Kidney (tissue), 14 donors: Measurements from ENCODE around the gene MRPL4. TPM values are rescaled to one million over a fixed set of nuclear protein-coding genes. Genes with fewer than 3 reads are reported as not detected.
"Not testable (repeated sequence)": the region's sequence is repeated elsewhere in the genome, so short reads cannot be mapped to it uniquely, and the experiment has no call there.

Source experiments
- DNase-seq, 5 donors: peaks; one replicate each; pipeline ENCODE4 v3.0.0-alpha.2; 2013 to 2020
- FAIRE-seq: peaks from 2 replicates; lab custom pipeline; 2012; peaks lifted over from hg19 to GRCh38; lab: Jason Lieb, UNC
- H3K27ac ChIP-seq, 2 donors: one replicate each; pipeline ENCODE4 v1.7.0; 2013; ENCODE audit warnings: low read depth in 2 of 2, low read length in 2 of 2, inconsistent platforms in 1 of 2
- H3K27me3 ChIP-seq: one replicate; pipeline ENCODE4 v1.7.1; 2013; ENCODE audit warnings: low read length, inconsistent platforms; ENCODE audit not compliant: control insufficient read depth, insufficient read depth
- H3K36me3 ChIP-seq, 3 donors: one replicate each; pipeline versions ENCODE4 v1.7.0 to v1.7.1; 2013; ENCODE audit warnings: low read length in 3 of 3, control low read depth in 1 of 3, inconsistent platforms in 1 of 3; ENCODE audit not compliant: insufficient read depth in 3 of 3, control insufficient read depth in 2 of 3
- H3K4me1 ChIP-seq, 3 donors: one replicate each; pipeline versions ENCODE4 v1.7.0 to v1.7.1; 2013; ENCODE audit warnings: low read length in 3 of 3, inconsistent platforms in 1 of 3, low read depth in 1 of 3; ENCODE audit not compliant: control insufficient read depth in 2 of 3, insufficient read depth in 2 of 3
- H3K4me3 ChIP-seq, 3 donors: one replicate each; pipeline versions ENCODE4 v1.7.0 to v1.8.1; 2013; ENCODE audit warnings: low read length in 3 of 3, control low read depth in 1 of 3, inconsistent platforms in 1 of 3
- H3K9ac ChIP-seq, 3 donors: one replicate each; pipeline versions ENCODE4 v1.7.0 to v1.7.1; 2013; ENCODE audit warnings: low read length in 3 of 3, control low read depth in 1 of 3, inconsistent platforms in 1 of 3
- H3K9me3 ChIP-seq, 3 donors: one replicate each; pipeline versions ENCODE4 v1.7.0 to v1.7.1; 2013; ENCODE audit warnings: low read length in 3 of 3, control low read depth in 1 of 3, inconsistent platforms in 1 of 3; ENCODE audit not compliant: control insufficient read depth in 2 of 3, insufficient read depth in 1 of 3
- intact Hi-C: fragments of 100-400 bp; cut with DNase I; formaldehyde crosslinking; loops from one replicate; pipeline ENCODE4 v1.11.1; 2022
- polyA plus RNA-seq: library from polyadenylated mRNA; stranded (reverse); fragments of 350-450 nt; fragmentation: Illumina TruSeq; extraction: RNeasy Lipid Tissue Mini Kit (QIAGEN cat#74804); gene quantifications from one replicate; pipeline ENCODE4 v1.2.3, GENCODE V29; 2014; ENCODE audit warnings: low read depth, low replicate concordance; ENCODE audit not compliant: insufficient read depth
- total RNA-seq: library from RNA; stranded (reverse); fragmentation: NEBNext Ultra II Directional; extraction: Animal tissue kit (Norgen Biotek cat#: 25700); gene quantifications from one replicate; pipeline ENCODE4 v1.2.1, GENCODE V29; 2021
- TF ChIP-seq, protein P1 (sequence below): IDR thresholded peaks from 3 replicates; pipeline ENCODE4 v1.5.1; 2012; ENCODE audit warnings: mild to moderate bottlenecking, moderate library complexity, borderline replicate concordance; ENCODE audit not compliant: insufficient read depth; ENCODE audit errors: extremely low read depth
- donor health status: control.
- donor health status: control.
- donor health status: control.
- donor health status: control.
- donor health status: control.
- donor health status: DM: yes; HTN: yes; CAD: no.
- donor health status: Normal renal cell carcinoma (clear cell type).

The MRPL4 gene
- total and polyA plus RNA-seq, 2 donors from 2014 or later, result 44.8 to 102 TPM

- H3K36me3 ChIP-seq, result no peaks in the 10 kb centered on the region
- TF ChIP-seq, protein P1, sequence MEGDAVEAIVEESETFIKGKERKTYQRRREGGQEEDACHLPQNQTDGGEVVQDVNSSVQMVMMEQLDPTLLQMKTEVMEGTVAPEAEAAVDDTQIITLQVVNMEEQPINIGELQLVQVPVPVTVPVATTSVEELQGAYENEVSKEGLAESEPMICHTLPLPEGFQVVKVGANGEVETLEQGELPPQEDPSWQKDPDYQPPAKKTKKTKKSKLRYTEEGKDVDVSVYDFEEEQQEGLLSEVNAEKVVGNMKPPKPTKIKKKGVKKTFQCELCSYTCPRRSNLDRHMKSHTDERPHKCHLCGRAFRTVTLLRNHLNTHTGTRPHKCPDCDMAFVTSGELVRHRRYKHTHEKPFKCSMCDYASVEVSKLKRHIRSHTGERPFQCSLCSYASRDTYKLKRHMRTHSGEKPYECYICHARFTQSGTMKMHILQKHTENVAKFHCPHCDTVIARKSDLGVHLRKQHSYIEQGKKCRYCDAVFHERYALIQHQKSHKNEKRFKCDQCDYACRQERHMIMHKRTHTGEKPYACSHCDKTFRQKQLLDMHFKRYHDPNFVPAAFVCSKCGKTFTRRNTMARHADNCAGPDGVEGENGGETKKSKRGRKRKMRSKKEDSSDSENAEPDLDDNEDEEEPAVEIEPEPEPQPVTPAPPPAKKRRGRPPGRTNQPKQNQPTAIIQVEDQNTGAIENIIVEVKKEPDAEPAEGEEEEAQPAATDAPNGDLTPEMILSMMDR, result no peak
- H3K27ac ChIP-seq, result peak overlapping the region in 1 of 2 donors; percentile 11
- FAIRE-seq, result no peak
- no peak overlapping the region for H3K4me3 ChIP-seq
- intact Hi-C loops, result no loop called here
- H3K4me1 ChIP-seq, result no peaks in the 10 kb centered on the region
- no peaks in the 10 kb centered on the region for H3K27me3 ChIP-seq
- peak in 4 of 5 donors; percentile 29 to 88 (median 64) for DNase-seq
- H3K9ac ChIP-seq, result no peak overlapping the region
- H3K9me3 ChIP-seq, result no peaks in the 10 kb centered on the region
Observed at GRCh38 chr19:10238172-10238783, 13.7 kb upstream of the MRPL4 start.

- H3K9me3 ChIP-seq, H3K9ac ChIP-seq, H3K27ac ChIP-seq, H3K27me3 ChIP-seq, H3K4me1 ChIP-seq, H3K4me3 ChIP-seq, DNase-seq, H3K36me3 ChIP-seq, FAIRE-seq: not testable (repeated sequence)
- intact Hi-C loops, result loop anchor here (10.0 kb wide), 1 partner anchor 317 kb away; no protein-coding TSS in a partner anchor
Observed at GRCh38 chr19:10241826-10242449, 10.1 kb upstream of the MRPL4 start.

DNA sequence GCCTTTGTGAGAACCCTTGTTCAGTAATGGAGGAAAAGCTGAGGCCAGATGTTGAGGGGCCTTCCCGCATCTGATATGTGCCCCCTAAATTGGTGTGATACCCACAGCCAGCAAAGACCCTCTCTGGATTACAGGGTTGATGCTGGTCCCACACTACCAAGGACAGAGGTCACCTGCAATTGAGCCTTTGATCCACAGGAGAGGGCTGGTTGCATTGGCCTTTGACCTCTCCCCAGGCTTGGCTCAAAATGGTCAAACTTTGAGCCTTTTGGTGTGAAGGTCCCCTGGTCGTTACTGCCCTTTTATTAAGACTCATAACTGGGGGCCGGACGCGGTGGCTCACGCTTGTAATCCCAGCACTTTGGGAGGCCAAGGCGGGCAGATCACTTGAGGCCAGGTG lies 8.4 kb upstream of the MRPL4 start:
- DNase-seq, result no peak
- Histone ChIP-seq H3K27ac (no peak overlapping the region), H3K36me3 (no peaks in the 10 kb centered on the region), H3K4me3 (no peak overlapping the region), H3K27me3 (no peaks in the 10 kb centered on the region), H3K9me3 (no peaks in the 10 kb centered on the region), H3K4me1 (no peaks in the 10 kb centered on the region), H3K9ac (no peak overlapping the region)
- intact Hi-C loops, result loop anchor here (10.0 kb wide), 1 partner anchor 319 kb away; no protein-coding TSS in a partner anchor
- FAIRE-seq, result no peak
- TF ChIP-seq, protein P1, result no peak

GRCh38 chr19:10245189-10245939 lies 6.7 kb upstream of the MRPL4 start:
- Histone ChIP-seq H3K4me3 (no peak overlapping the region), H3K27ac (no peak overlapping the region), H3K36me3 (no peaks in the 10 kb centered on the region), H3K9me3 (no peaks in the 10 kb centered on the region), H3K27me3 (no peaks in the 10 kb centered on the region), H3K4me1 (no peaks in the 10 kb centered on the region), H3K9ac (no peak overlapping the region)
- intact Hi-C loops, result loop anchor here (10.0 kb wide), 1 partner anchor 321 kb away; no protein-coding TSS in a partner anchor
- DNase-seq (no peak), FAIRE-seq (no peak)
- TF ChIP-seq, protein P1, result no peak
